Measurements from ENCODE around the gene F2RL2.

F2RL2 gene

DNA sequence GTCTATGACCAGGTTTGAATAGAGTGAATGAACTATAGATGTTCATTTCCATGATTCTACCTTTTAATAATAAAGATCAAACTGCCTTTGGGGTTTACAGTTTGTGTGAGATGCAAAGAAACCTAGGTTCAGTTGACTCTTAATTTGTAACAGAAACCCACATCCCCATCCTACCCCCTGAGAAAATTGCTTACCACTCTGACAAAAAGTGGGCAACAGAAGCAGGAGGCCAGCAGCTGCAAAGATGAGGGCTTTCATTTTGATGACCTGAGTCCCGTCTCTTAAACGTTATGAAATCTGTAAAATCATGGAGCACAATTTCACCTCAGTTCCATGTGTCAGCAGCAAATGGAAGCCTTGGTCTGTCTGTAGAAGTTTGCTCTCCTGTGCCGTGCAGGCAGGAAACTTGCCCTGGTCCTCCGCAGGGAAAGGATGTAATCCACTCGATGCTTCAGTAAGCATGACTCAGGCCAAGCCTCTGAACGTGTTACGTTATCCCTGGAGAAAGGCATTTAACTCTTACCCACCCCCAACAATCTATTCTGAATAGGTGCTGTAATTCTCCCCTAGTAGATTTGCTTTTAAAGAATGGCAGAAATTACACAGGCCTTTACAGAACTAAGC, at the start of gene F2RL2:
Gene F2RL2 (minus strand): TSS at position 431 of the 624 bp plus-strand sequence. CDS start 173 bp downstream, at position 258.
- Histone ChIP-seq H3K4me3 (no peak within 1 kb of the TSS), H3K9me3 (no peaks in the 10 kb centered on the region; the same call in 1 of the 2 replicates), H3K4me1 (no peaks in the 10 kb centered on the region), H3K36me3 (replicated peaks) (no peaks in the 10 kb centered on the region), H3K27me3 (ENCODE audit: low read depth) (no peaks in the 10 kb centered on the region)
- in situ Hi-C loops (cut with MboI; ENCODE audit: low sequenced_read_pairs) = no loop called here
- no peak for DNase-seq (ENCODE audit: low spot score in 2 of 2)

- no peaks in the 10 kb centered on the region for H3K9me3 ChIP-seq
- in situ Hi-C loops (cut with MboI; ENCODE audit: low sequenced_read_pairs) = no loop called here
- no peaks in the 10 kb centered on the region for H3K4me1 ChIP-seq
- H3K4me3 ChIP-seq = no peak overlapping the region
- H3K36me3 ChIP-seq (replicated peaks) = no peaks in the 10 kb centered on the region
- DNase-seq (ENCODE audit: low spot score in 2 of 2) = no peak
- H3K27me3 ChIP-seq (ENCODE audit: low read depth) = no peaks in the 10 kb centered on the region
These were observed 49.0 kb upstream of the F2RL2 start for GRCh38 chr5:76672242-76672641.

GRCh38 chr5:76670508-76670907, 47.3 kb upstream of the F2RL2 start:
- in situ Hi-C loops (cut with MboI; ENCODE audit: low sequenced_read_pairs) = no loop called here
- no peaks in the 10 kb centered on the region for H3K9me3 ChIP-seq
- no peaks in the 10 kb centered on the region for H3K36me3 ChIP-seq (replicated peaks)
- DNase-seq (ENCODE audit: low spot score in 2 of 2) = no peak
- no peaks in the 10 kb centered on the region for H3K4me1 ChIP-seq
- H3K27me3 ChIP-seq (ENCODE audit: low read depth) = no peaks in the 10 kb centered on the region
- H3K4me3 ChIP-seq = no peak overlapping the region

- Histone ChIP-seq H3K27me3 (ENCODE audit: low read depth) (no peaks in the 10 kb centered on the region), H3K36me3 (replicated peaks) (no peaks in the 10 kb centered on the region), H3K4me1 (no peaks in the 10 kb centered on the region), H3K9me3 (no peaks in the 10 kb centered on the region), H3K4me3 (no peak overlapping the region)
- in situ Hi-C loops (cut with MboI; ENCODE audit: low sequenced_read_pairs) = no loop called here
- DNase-seq (ENCODE audit: low spot score in 2 of 2) = no peak
These were observed 46.0 kb upstream of the F2RL2 start for GRCh38 chr5:76669245-76669644.

DNA sequence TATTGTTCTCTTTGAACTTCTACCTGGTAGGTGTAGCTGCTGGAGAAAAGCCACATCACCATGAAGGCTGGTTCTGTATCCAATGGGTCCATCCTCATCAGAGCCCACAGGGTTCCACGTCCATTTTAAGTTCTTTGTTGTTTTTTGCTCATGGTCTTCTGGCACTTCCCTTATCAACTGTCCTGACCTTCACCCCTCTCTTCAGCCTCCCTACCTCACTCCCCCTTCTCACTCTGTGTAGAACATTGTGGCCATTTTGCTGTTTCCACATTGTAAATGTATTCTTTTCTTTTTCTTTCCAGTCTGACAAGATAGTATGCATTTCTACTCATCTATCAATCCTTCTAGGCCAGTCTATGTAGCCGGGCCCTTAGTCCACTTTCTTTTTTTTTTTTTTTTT, 44.3 kb upstream of the F2RL2 start:
- no peak overlapping the region for H3K4me3 ChIP-seq
- in situ Hi-C loops (cut with MboI; ENCODE audit: low sequenced_read_pairs) = no loop called here
- no peaks in the 10 kb centered on the region for H3K27me3 ChIP-seq (ENCODE audit: low read depth)
- H3K9me3 ChIP-seq = no peaks in the 10 kb centered on the region
- no peaks in the 10 kb centered on the region for H3K36me3 ChIP-seq (replicated peaks)
- no peak for DNase-seq (ENCODE audit: low spot score in 2 of 2)
- H3K4me1 ChIP-seq = no peaks in the 10 kb centered on the region

DNA sequence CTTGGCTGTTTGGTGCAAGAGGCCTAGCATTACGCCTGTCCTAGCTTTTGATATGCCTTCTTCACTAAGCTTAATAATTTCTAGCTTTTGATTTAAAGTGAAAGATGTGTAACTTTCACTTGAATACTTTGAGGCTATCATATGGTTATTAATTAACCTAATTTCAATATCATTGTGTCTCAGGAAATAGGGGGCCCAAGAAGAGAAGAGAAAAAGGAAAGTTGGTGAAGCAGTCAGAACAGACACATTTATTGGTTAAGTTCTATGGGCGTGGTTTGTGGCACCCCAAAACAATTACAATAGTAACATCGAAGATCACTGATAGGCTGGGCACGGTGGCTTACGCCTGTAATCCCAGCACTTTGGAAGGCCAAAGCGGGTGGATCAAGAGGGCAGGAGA, 40.9 kb upstream of the F2RL2 start:
- Histone ChIP-seq H3K4me3 (no peak overlapping the region), H3K36me3 (replicated peaks) (no peaks in the 10 kb centered on the region), H3K27me3 (ENCODE audit: low read depth) (no peaks in the 10 kb centered on the region), H3K4me1 (no peaks in the 10 kb centered on the region), H3K9me3 (no peaks in the 10 kb centered on the region)
- no peak for DNase-seq (ENCODE audit: low spot score in 2 of 2)
- in situ Hi-C loops (cut with MboI; ENCODE audit: low sequenced_read_pairs) = no loop called here

- no peak for DNase-seq (ENCODE audit: low spot score in 2 of 2)
- Histone ChIP-seq H3K36me3 (replicated peaks) (no peaks in the 10 kb centered on the region), H3K27me3 (ENCODE audit: low read depth) (no peaks in the 10 kb centered on the region), H3K4me1 (no peaks in the 10 kb centered on the region), H3K4me3 (no peak overlapping the region), H3K9me3 (no peaks in the 10 kb centered on the region)
- in situ Hi-C loops (cut with MboI; ENCODE audit: low sequenced_read_pairs) = no loop called here
These were observed 40.4 kb upstream of the F2RL2 start for GRCh38 chr5:76663573-76663972.

DNA sequence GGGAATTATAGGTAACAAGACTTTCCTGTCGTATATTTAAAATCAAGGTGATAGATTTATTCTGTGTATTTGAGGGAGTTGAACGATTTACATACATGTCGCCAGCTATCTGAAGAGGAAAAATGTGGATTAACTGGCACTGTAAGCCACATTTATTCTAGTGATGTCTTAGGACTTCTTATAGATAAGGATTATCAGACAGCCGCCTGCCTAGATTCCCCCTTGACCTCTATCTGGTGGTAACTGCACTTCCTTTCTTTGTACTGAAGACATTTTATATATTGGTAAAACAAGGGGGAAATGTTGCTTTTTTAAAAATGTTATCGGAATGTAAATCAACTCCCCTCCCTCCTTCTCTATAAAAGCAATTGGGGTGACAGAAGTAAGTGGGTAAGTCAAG, 39.3 kb upstream of the F2RL2 start:
- Histone ChIP-seq H3K4me1 (no peaks in the 10 kb centered on the region), H3K4me3 (no peak overlapping the region), H3K9me3 (no peaks in the 10 kb centered on the region), H3K27me3 (ENCODE audit: low read depth) (no peaks in the 10 kb centered on the region), H3K36me3 (replicated peaks) (no peaks in the 10 kb centered on the region)
- in situ Hi-C loops (cut with MboI; ENCODE audit: low sequenced_read_pairs) = no loop called here
- no peak for DNase-seq (ENCODE audit: low spot score in 2 of 2)

DNA sequence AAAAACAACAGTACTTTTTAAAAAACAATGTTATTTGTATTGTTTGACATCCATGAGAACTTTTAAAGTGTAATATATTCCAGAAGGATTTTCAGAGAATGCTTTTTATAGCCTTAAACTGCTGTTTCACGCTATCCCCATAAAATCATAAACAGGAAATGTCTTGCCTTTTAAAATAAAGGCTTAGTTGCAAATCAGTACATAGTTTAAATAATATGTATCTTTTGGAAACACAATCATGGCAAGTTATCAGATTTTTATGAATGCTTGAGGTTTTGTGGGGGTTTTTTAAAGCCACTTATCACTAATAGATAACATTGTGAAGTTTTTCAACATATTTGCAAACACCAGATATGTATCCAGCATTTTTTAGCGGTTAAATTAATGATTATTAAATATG, 37.2 kb upstream of the F2RL2 start:
- in situ Hi-C loops (cut with MboI; ENCODE audit: low sequenced_read_pairs) = no loop called here
- Histone ChIP-seq H3K4me1 (no peaks in the 10 kb centered on the region), H3K36me3 (replicated peaks) (no peaks in the 10 kb centered on the region), H3K4me3 (no peak overlapping the region), H3K27me3 (ENCODE audit: low read depth) (no peaks in the 10 kb centered on the region), H3K9me3 (no peaks in the 10 kb centered on the region)
- DNase-seq (ENCODE audit: low spot score in 2 of 2) = no peak

DNA sequence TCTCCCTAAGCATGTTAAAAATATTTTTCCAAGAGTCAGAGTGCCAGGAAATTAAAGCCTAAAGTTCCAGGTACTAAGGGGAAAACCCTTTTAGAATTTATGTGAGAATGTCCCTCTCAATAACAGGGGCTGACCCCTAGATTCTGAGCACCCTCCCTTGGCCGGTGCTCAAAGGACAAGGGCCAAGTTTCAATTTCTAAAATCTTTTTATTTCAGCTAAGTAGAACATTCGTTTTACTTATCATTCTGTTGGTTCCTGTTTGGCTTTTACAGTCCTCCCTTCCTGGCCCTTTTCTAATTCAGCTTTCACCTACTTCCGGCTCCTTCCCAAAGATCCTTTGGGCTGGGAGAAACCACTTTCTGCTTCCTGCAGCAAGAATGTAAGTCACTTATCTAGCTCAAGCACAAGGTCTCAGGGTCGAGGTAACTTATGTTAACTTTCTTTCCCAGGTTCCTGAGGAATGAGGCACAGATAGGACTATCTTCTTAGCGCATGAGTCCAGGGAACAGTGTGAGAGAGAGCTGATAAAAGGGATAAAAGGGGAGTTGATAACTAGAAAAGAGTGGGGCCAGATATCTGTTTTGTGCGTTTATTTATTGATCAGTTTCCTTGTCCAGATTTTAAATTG, 34.6 kb upstream of the F2RL2 start:
- no peak for DNase-seq (ENCODE audit: low spot score in 2 of 2)
- Histone ChIP-seq H3K4me1 (no peaks in the 10 kb centered on the region), H3K27me3 (ENCODE audit: low read depth) (no peaks in the 10 kb centered on the region), H3K9me3 (no peaks in the 10 kb centered on the region), H3K36me3 (replicated peaks) (no peaks in the 10 kb centered on the region), H3K4me3 (no peak overlapping the region)
- in situ Hi-C loops (cut with MboI; ENCODE audit: low sequenced_read_pairs) = no loop called here

DNA sequence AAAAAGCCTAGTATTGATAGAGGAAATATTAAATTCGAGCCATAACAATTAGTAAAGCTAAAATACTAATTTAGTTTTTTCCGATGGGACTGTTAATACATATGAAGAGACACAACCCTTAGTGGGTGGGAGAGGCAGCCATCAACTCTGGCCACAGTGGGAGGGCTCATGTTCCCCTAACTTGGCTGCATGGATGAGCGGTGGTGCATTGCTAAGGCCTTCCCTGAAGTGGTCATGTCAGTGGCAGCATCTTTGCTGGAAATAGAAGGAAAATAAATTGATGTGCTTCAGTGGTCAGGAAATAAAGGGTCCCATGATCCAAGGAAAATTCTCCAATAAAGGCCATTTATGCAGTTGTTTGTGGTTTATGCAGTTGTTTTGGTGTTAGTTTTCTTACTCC, 33.9 kb upstream of the F2RL2 start:
- no peaks in the 10 kb centered on the region for H3K36me3 ChIP-seq (replicated peaks)
- no peak for DNase-seq (ENCODE audit: low spot score in 2 of 2)
- no peaks in the 10 kb centered on the region for H3K9me3 ChIP-seq
- no peaks in the 10 kb centered on the region for H3K27me3 ChIP-seq (ENCODE audit: low read depth)
- in situ Hi-C loops (cut with MboI; ENCODE audit: low sequenced_read_pairs) = no loop called here
- H3K4me1 ChIP-seq = no peaks in the 10 kb centered on the region
- H3K4me3 ChIP-seq = no peak overlapping the region

DNA sequence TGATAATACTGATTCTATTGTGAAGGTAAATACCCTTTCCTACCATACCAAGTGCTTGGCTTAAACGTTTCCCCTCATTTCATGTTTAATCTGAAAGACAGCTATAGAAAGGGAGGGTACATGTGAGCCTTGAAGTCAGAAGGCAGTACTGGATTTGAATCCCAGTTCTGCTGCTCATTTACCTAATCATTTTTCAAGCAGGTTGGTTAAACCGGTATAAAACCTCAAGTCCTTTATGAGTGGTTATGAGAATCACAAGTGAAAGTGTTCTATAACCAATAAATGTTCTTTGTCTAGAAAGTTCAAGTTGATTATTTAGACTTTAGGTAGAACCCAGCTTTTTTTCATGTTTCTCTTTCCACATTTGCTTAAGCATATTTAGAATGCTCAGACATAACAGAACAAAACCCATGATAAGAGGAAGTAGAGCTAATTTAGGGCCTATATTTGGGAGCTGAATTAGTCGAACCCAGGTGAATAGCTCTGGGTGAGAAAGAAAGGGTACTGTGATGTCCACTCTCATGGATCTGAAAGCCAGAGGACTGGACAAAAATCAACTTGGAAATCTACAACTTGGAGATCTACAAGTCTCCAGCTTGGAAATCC, 29.7 kb upstream of the F2RL2 start:
- Histone ChIP-seq H3K4me3 (no peak overlapping the region), H3K4me1 (no peaks in the 10 kb centered on the region), H3K9me3 (no peaks in the 10 kb centered on the region), H3K27me3 (ENCODE audit: low read depth) (no peaks in the 10 kb centered on the region), H3K36me3 (replicated peaks) (no peaks in the 10 kb centered on the region)
- in situ Hi-C loops (cut with MboI; ENCODE audit: low sequenced_read_pairs) = no loop called here
- no peak for DNase-seq (ENCODE audit: low spot score in 2 of 2)

- in situ Hi-C loops (cut with MboI; ENCODE audit: low sequenced_read_pairs) = no loop called here
- Histone ChIP-seq H3K4me1 (no peaks in the 10 kb centered on the region), H3K27me3 (ENCODE audit: low read depth) (no peaks in the 10 kb centered on the region), H3K9me3 (no peaks in the 10 kb centered on the region), H3K36me3 (replicated peaks) (no peaks in the 10 kb centered on the region), H3K4me3 (no peak overlapping the region)
- no peak for DNase-seq (ENCODE audit: low spot score in 2 of 2)
These were observed 25.9 kb upstream of the F2RL2 start for GRCh38 chr5:76649140-76649539.

DNA sequence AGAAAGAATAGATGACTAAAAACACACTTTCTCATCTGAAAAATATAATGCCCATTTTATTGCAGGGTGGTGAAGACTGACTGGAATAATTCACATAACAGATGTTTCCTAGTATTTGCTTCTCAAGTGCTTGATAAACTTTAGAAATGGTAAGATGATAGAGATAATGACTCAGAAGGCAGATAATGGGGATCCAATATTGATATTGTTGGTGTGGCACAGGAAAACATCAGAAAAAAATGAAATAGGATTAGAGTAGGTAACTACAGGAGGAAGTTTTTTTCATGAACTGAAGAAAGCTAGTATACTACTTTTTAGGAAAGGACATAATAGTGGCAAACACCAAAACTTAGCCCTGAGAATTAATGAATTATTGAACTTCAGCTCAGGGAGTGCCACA, 20.2 kb upstream of the F2RL2 start:
- in situ Hi-C loops (cut with MboI; ENCODE audit: low sequenced_read_pairs) = no loop called here
- Histone ChIP-seq H3K4me1 (peaks cover 4% of the 10 kb centered on the region; the same call in 1 of the 2 replicates), H3K9me3 (no peaks in the 10 kb centered on the region), H3K36me3 (replicated peaks) (no peaks in the 10 kb centered on the region), H3K4me3 (no peak overlapping the region), H3K27me3 (ENCODE audit: low read depth) (no peaks in the 10 kb centered on the region)
- DNase-seq (ENCODE audit: low spot score in 2 of 2) = no peak

All from HAP-1 (cell line).